GM12874 (cell line): ENCODE measurements around the gene CACNA2D4.

ENCODE experiments used
- TF ChIP-seq, protein P1 (sequence below): IDR thresholded peaks from 2 replicates; pipeline ENCODE4 v1.5.1; 2011; ENCODE audit warnings: low read depth, mild to moderate bottlenecking, control low read depth, low read length, moderate library complexity; ENCODE audit not compliant: insufficient read depth

CACNA2D4 gene

GRCh38 chr12:1918081-1918883, at the start of gene CACNA2D4:
Gene CACNA2D4, minus strand, starts transcription at chr12:1918652. Its CDS starts 179 bp downstream, at chr12:1918473.
- TF ChIP-seq, protein P1, sequence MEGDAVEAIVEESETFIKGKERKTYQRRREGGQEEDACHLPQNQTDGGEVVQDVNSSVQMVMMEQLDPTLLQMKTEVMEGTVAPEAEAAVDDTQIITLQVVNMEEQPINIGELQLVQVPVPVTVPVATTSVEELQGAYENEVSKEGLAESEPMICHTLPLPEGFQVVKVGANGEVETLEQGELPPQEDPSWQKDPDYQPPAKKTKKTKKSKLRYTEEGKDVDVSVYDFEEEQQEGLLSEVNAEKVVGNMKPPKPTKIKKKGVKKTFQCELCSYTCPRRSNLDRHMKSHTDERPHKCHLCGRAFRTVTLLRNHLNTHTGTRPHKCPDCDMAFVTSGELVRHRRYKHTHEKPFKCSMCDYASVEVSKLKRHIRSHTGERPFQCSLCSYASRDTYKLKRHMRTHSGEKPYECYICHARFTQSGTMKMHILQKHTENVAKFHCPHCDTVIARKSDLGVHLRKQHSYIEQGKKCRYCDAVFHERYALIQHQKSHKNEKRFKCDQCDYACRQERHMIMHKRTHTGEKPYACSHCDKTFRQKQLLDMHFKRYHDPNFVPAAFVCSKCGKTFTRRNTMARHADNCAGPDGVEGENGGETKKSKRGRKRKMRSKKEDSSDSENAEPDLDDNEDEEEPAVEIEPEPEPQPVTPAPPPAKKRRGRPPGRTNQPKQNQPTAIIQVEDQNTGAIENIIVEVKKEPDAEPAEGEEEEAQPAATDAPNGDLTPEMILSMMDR: no peak

- TF ChIP-seq, protein P1: no peak
Observed at GRCh38 chr12:1966561-1967226, 48.2 kb upstream of the CACNA2D4 start.

- TF ChIP-seq, protein P1: no peak
Observed at GRCh38 chr12:1965916-1966315, 47.5 kb upstream of the CACNA2D4 start.

DNA sequence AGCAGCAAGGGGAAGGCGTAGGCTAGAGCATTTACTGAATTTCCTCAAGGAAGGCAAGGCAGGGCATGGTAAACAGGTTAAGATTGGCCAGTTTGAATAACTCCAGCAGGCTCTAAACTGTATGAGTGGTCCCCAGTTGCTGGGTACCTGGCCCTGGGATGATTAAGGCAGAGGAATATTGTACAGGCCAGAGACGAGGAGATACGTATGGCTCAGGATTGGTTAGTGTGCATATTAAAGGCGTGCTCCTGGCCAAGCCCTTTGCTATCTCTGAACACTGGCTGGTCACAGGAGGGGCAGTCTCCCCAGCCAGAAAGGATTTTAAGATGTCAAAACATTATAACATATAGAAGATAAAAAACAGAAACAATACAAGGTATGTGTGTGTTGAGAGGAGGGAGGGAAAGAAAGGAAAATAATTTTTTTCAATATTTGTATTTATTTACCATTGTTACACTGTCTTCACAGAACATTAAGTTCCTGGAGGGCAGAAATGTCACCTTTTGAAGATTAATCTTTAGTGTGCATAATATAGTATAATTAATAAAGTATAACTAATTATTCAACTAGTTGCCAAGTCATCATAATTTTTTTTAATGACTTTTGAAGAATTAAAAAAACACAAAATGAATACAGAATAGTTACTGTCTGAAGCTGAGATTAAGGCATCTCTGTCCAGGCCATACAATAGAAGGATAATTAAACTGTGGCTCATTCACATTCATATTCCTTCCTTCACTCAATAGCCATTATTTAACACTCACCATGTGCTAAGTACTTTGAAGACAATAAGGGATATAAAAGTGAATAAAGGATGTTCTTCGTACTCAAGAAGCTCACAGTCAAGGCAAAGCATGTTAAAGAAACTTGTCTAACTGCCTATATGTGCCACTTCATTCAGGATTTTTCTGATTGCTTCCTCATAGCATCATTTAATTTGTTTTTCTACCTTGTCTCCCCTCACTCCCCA, 43.9 kb upstream of the CACNA2D4 start:
- TF ChIP-seq, protein P1: no peak

DNA sequence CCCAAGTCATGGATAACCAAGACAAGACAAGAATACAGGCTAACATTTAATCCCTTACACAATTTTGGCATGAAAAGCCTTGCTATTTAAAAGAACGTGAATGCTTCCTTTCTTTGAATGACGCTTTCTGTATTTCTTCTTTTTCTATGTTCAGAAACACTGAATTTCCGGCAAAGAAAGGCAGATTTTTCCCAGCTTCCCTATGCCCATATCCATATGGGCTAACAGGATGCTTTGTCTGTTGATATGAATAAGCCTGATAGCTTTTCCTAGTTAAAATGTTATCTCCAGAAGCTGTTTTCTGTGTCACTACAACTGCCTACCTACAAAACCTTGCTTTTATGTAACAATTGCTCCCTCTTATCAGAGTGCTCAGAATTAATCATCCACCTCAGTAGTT, 38.3 kb upstream of the CACNA2D4 start:
- TF ChIP-seq, protein P1: no peak

DNA sequence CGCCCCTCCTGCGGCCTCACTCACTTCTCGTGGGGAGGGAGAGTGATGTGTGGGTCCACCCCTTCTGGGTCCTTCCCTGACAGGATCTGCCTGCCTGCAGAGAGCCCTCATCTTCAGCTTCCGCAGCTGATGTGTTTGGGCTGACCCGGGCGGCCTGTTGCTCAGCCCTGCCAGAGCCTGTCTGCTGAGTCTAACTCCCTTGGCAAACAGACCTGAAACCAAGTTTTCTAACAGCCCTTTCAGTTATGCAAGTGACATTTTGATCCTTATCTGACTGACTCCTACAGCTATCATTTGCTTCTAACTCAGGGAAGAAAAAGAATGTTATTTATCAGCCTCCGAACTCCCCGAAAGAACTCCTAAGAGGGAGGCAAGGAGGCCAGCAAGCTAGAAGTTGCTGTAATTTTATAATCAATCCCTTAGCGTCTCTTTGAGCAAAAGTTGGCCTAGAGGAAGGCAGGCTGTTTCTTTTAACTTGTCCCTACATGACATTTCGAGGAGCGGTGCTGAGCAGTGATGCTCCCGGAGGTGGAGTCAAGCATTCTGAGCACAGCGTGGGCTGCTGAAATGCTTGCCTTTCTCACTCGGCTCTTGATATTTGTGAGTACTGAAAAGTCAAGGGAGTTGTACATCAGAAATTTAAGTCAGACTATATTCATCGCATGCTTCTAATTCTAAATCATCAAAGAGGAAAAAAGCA, 31.5 kb upstream of the CACNA2D4 start:
- TF ChIP-seq, protein P1: no peak
